ENCODE data around the gene YEATS2. TPM values are rescaled to one million over a fixed set of nuclear protein-coding genes. Genes with fewer than 3 reads are reported as not detected.

The YEATS2 gene
- total and polyA plus RNA-seq, 3 experiments from 2014 or later = 5.7 to 31.6 (median 30.5) TPM

DNA sequence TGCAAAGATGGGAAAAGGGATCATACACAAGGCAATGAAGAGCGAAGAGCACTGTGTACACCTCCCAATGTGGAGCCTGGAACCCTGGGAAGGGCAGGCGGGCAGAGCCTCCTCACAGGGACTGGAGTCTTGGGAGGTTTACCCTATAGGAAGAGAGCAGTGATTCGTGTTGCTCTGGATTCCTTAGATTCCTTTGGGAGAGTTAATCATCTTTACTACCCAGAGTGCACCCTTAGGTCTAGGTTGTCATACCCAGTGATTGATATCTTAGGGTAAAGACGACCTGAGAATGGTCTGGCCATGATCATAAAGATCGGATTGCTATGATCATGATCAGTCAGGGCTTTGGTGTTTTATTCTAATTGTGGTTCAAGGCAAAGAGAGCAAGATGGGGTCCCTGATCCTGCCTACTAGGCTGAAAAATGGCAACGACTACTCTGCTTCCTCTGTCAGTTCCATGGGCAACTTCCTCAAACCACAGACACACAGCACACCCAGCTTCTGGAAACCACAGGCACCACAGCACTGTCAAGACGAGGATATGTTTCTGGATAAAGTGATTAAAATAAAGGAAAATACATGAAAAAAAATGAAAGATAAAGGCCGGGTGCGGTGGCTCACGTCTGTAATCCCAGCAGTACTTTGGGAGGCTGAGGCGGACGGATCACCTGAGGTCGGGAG lies 148.2 kb downstream of the YEATS2 start:
- H3K9me3 Mint-ChIP-seq = no peaks in the 10 kb centered on the region
- H3K4me3 Mint-ChIP-seq = no peak overlapping the region
- peaks cover 4 to 79% (median 25%) of the 10 kb centered on the region in 3 donors for H3K36me3 Mint-ChIP-seq
- Histone ChIP-seq H3K4me1 (ENCODE audit: insufficient read depth, low read length) (no peaks in the 10 kb centered on the region), H3K9me3 (ENCODE audit: low read length) (no peaks in the 10 kb centered on the region), H3K4me3 (ENCODE audit: low read length) (no peak overlapping the region), H3K27me3 (ENCODE audit: insufficient read depth, low read length, poor library complexity, severe bottlenecking) (no peaks in the 10 kb centered on the region), H3K36me3 (ENCODE audit: insufficient read depth, low read length) (peaks cover 21% of the 10 kb centered on the region), H3K27ac (ENCODE audit: low read depth, low read length) (no peak overlapping the region)
- H3K27ac Mint-ChIP-seq = no peak overlapping the region
- no peak for DNase-seq
- POLR2A ChIA-PET = interaction anchor here (0.6 kb wide), 1 partner anchor 28 kb away, joined by 3 read pairs; no protein-coding TSS in a partner anchor
- H3K27me3 Mint-ChIP-seq = no peaks in the 10 kb centered on the region
- CTCF ChIA-PET = no interaction called here
- H3K4me1 Mint-ChIP-seq = peaks cover 0 to 19% (median 4%) of the 10 kb centered on the region in 3 donors

DNA sequence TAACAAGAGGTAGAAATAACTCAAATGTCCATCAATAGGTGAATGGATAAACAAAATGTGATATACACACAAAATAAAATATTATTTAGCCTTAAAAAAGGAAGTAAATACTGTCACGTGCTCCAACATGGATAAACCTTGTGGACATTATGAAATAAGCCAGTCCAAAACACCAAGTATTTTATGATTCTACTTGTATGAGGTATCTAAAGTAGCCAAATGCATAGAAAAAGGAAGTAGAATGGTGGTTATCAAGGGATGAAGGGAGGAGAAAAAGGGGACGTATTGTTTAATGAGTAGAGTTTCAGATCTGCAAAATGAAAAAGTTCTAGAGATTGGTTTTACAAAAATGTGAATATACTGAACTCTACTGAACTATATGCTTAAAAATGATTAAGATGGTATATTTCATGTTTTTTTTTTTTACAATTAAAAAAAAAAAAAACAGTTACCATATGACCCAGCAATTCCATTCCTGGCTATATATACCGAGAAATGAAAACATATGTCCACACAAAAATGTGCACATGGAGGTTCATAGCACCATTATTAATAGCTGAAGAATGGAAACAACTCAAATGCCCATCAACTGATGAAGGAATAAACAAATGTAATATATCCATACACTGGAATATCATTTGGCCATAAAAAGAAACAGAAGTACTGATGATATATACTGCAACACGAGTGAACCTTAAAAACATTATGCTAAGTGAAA lies 156.9 kb downstream of the YEATS2 start:
- peaks cover 4% of the 10 kb centered on the region for H3K36me3 ChIP-seq (ENCODE audit: insufficient read depth, low read length)
- ChIA-PET POLR2A (interaction anchor here (0.7 kb wide), 1 partner anchor 201 kb away, joined by 4 read pairs; no protein-coding TSS in a partner anchor), CTCF (no interaction called here)
- Mint-ChIP-seq H3K27me3 (no peaks in the 10 kb centered on the region), H3K36me3 (peaks cover 0 to 75% (median 24%) of the 10 kb centered on the region in 3 donors), H3K9me3 (no peaks in the 10 kb centered on the region), H3K4me3 (no peak overlapping the region), H3K4me1 (peaks cover 0 to 33% (median 13%) of the 10 kb centered on the region in 3 donors), H3K27ac (peak overlapping the region in 1 of 8 donors; percentile 10)
- no peak overlapping the region for H3K4me3 ChIP-seq (ENCODE audit: low read length)
- no peaks in the 10 kb centered on the region for H3K27me3 ChIP-seq (ENCODE audit: insufficient read depth, low read length, poor library complexity, severe bottlenecking)
- no peaks in the 10 kb centered on the region for H3K4me1 ChIP-seq (ENCODE audit: insufficient read depth, low read length)
- no peaks in the 10 kb centered on the region for H3K9me3 ChIP-seq (ENCODE audit: low read length)
- no peak overlapping the region for H3K27ac ChIP-seq (ENCODE audit: low read depth, low read length)
- no peak for DNase-seq

- Histone ChIP-seq H3K36me3 (ENCODE audit: insufficient read depth, low read length) (peaks cover 22% of the 10 kb centered on the region), H3K4me3 (ENCODE audit: low read length) (no peak overlapping the region), H3K4me1 (ENCODE audit: insufficient read depth, low read length) (no peaks in the 10 kb centered on the region), H3K27me3 (ENCODE audit: insufficient read depth, low read length, poor library complexity, severe bottlenecking) (no peaks in the 10 kb centered on the region), H3K27ac (ENCODE audit: low read depth, low read length) (no peak overlapping the region), H3K9me3 (ENCODE audit: low read length) (no peaks in the 10 kb centered on the region)
- POLR2A ChIA-PET = no interaction called here
- DNase-seq = no peak
- H3K36me3 Mint-ChIP-seq = peaks cover 0 to 80% (median 24%) of the 10 kb centered on the region in 3 donors
- no peak overlapping the region for H3K4me3 Mint-ChIP-seq
- CTCF ChIA-PET = no interaction called here
- H3K27me3 Mint-ChIP-seq = no peaks in the 10 kb centered on the region
- H3K27ac Mint-ChIP-seq = peak overlapping the region in 4 of 8 donors; percentile 8 to 81 (median 60)
- H3K9me3 Mint-ChIP-seq = no peaks in the 10 kb centered on the region
- H3K4me1 Mint-ChIP-seq = peaks cover 0 to 17% (median 13%) of the 10 kb centered on the region in 3 donors
Observed at GRCh38 chr3:183857863-183858262, 160.3 kb downstream of the YEATS2 start.

Other genes starting within 250 kb of the YEATS2 start
- gene KLHL6, start 142.1 kb upstream of the YEATS2 start, total RNA-seq = 10 to 100 TPM; 31.0 to 31.3 TPM
- gene KLHL6, start 142.1 kb upstream of the YEATS2 start, polyA plus RNA-seq = 9.1 TPM
- 10 to 100 TPM; 13.4 to 16.9 TPM for gene KLHL24, start 62.2 kb upstream of the YEATS2 start, total RNA-seq
- gene KLHL24, start 62.2 kb upstream of the YEATS2 start, polyA plus RNA-seq = 44.9 TPM
- 1 to 10 TPM; 3.7 to 3.8 TPM for gene MAP6D1, start 127.8 kb downstream of the YEATS2 start, total RNA-seq
- 3.6 TPM for gene MAP6D1, start 127.8 kb downstream of the YEATS2 start, polyA plus RNA-seq
- 10 to 100 TPM; 95.9 to 98.1 TPM for gene PARL, start 187.1 kb downstream of the YEATS2 start, total RNA-seq
- 93.4 TPM for gene PARL, start 187.1 kb downstream of the YEATS2 start, polyA plus RNA-seq

All from CD8-positive, alpha-beta memory T cell (primary cell).